Measurements from ENCODE around the gene HOXC5. TPM values are rescaled to one million over a fixed set of nuclear protein-coding genes. Genes with fewer than 3 reads are reported as not detected.

HOXC5 gene
- total RNA-seq, 1 experiment from 2014 or later, result not detected

DNA sequence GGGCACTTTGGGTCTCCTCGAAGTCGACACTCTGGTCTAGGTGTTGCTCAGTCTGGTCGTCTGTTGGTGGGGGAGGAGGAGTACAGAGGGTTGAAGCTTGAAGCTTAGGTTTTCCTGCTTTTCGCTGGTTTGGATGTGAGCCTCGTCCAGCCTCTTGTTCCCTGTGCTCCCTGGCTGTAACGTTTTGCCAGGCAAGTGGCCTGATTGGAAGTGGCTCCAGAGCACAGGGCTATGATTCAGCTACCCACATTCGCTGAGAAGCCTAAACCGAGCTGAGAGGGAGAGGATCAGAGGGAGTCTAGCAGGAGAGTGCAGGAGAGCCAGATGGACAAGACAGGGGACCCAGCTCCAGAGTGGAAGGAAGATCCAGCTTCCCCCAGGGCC lies 41.8 kb upstream of the HOXC5 start:
- WGBS (ENCODE audit: extremely low coverage, insufficient read length, low lambda C conversion rate), result no CpG with 5 or more reads among the region's 8 CpGs
- H3K9ac ChIP-seq (ENCODE audit: extremely low read depth, insufficient read length, low read length), result no peak overlapping the region
- no peak overlapping the region for H2AK5ac ChIP-seq (ENCODE audit: insufficient read length, low read length)
- Mint-ChIP-seq H3K27me3 (ENCODE audit: low read depth) (peaks cover 100% of the 10 kb centered on the region), H3K4me3 (no peak overlapping the region), H3K4me1 (peaks cover 10 to 23% of the 10 kb centered on the region in 2 experiments), H3K36me3 (ENCODE audit: insufficient read depth in 1 of 3, low read depth in 3 of 3) (no peaks in the 10 kb centered on the region; a peak in 1 of 7 replicates), H3K9me3 (peaks cover 3% of the 10 kb centered on the region in 2 experiments; a peak in 3 of 5 replicates), H3K27ac (no peak overlapping the region)
- no peak overlapping the region for H3K23ac ChIP-seq (ENCODE audit: insufficient read length, low read depth, low read length)
- H3K79me1 ChIP-seq (ENCODE audit: insufficient read depth, low read depth, low read length, poor library complexity, severe bottlenecking), result no peaks in the 10 kb centered on the region
- H4K8ac ChIP-seq (replicated peaks; ENCODE audit: insufficient read length, low read depth, low read length), result no peak overlapping the region
- no peak for DNase-seq
- no peak overlapping the region for H2BK5ac ChIP-seq (ENCODE audit: insufficient read length, low read length)
- no peak overlapping the region for H3K4ac ChIP-seq (ENCODE audit: low read depth, low read length)
- H3T11ph ChIP-seq (ENCODE audit: low read length), result no peak overlapping the region
- H3K14ac ChIP-seq (ENCODE audit: insufficient read depth, low read length), result no peak overlapping the region
- no peaks in the 10 kb centered on the region for H3K23me2 ChIP-seq (ENCODE audit: insufficient read length, low read depth, low read length, poor library complexity, severe bottlenecking)
- H3K79me2 ChIP-seq (ENCODE audit: insufficient read depth, low read length), result no peaks in the 10 kb centered on the region
- no peak overlapping the region for H3K56ac ChIP-seq (ENCODE audit: insufficient read length, low read depth, low read length)
- no peak overlapping the region for H4K91ac ChIP-seq (ENCODE audit: insufficient read length, low read depth, low read length)
- H2AFZ ChIP-seq (ENCODE audit: low read length), result no peak overlapping the region
- no peak overlapping the region for H2BK12ac ChIP-seq (ENCODE audit: insufficient read length, low read depth, low read length)
- H2BK15ac ChIP-seq (ENCODE audit: low read depth, low read length), result no peak overlapping the region
- H3K4me1 ChIP-seq (ENCODE audit: insufficient read depth, low read length), result no peaks in the 10 kb centered on the region
- no peak overlapping the region for H2BK20ac ChIP-seq (ENCODE audit: low read depth, low read length, poor library complexity, severe bottlenecking)
- no peaks in the 10 kb centered on the region for H3K9me3 ChIP-seq (ENCODE audit: control insufficient read depth, low read depth, low read length)
- no peaks in the 10 kb centered on the region for H4K20me1 ChIP-seq (ENCODE audit: control insufficient read depth, insufficient read depth, insufficient read length)
- H3K27me3 ChIP-seq (ENCODE audit: insufficient read depth, low read length), result peaks cover 99% of the 10 kb centered on the region
- no peak overlapping the region for H3K4me2 ChIP-seq (ENCODE audit: insufficient read depth, insufficient read length, low read length)
- H3K18ac ChIP-seq (ENCODE audit: insufficient read length, low read depth, low read length), result no peak overlapping the region
- TF ChIP-seq, protein P1, sequence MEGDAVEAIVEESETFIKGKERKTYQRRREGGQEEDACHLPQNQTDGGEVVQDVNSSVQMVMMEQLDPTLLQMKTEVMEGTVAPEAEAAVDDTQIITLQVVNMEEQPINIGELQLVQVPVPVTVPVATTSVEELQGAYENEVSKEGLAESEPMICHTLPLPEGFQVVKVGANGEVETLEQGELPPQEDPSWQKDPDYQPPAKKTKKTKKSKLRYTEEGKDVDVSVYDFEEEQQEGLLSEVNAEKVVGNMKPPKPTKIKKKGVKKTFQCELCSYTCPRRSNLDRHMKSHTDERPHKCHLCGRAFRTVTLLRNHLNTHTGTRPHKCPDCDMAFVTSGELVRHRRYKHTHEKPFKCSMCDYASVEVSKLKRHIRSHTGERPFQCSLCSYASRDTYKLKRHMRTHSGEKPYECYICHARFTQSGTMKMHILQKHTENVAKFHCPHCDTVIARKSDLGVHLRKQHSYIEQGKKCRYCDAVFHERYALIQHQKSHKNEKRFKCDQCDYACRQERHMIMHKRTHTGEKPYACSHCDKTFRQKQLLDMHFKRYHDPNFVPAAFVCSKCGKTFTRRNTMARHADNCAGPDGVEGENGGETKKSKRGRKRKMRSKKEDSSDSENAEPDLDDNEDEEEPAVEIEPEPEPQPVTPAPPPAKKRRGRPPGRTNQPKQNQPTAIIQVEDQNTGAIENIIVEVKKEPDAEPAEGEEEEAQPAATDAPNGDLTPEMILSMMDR (conservative IDR thresholded peaks at IDR 0.05), result no peak
- H2BK120ac ChIP-seq (ENCODE audit: low read depth, low read length, poor library complexity, severe bottlenecking), result no peak overlapping the region
- H3K27ac ChIP-seq (ENCODE audit: insufficient read length, low read depth, low read length), result no peak overlapping the region
- H4K5ac ChIP-seq (ENCODE audit: insufficient read length, low read depth, low read length), result no peak overlapping the region
